ENCODE data around the gene SLC49A3.

DNA sequence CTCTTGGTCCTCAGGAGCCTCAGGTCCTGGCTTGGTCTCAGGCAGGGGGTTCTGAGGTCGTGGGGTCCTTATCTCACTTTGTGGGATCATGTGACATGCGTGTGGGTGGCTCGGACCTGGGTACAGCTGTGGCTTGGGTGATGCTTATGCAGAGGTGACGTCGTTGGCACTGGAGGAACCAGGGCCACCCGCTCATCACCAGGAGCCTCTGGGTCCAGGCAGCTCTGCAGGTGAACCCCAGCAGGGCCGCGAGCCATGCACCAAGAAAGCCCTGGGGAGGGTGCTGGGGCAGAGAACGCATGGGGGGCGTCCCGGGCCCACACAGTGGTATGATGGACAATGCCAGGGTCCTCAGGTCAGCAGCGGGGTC is 23.6 kb downstream of the SLC49A3 start:
- no peak for TF ChIP-seq EZH2 (IDR thresholded peaks at IDR 0.05; ENCODE audit: borderline replicate concordance, low read depth, low read length, poor library complexity, severe bottlenecking)
- TF ChIP-seq, protein P1, sequence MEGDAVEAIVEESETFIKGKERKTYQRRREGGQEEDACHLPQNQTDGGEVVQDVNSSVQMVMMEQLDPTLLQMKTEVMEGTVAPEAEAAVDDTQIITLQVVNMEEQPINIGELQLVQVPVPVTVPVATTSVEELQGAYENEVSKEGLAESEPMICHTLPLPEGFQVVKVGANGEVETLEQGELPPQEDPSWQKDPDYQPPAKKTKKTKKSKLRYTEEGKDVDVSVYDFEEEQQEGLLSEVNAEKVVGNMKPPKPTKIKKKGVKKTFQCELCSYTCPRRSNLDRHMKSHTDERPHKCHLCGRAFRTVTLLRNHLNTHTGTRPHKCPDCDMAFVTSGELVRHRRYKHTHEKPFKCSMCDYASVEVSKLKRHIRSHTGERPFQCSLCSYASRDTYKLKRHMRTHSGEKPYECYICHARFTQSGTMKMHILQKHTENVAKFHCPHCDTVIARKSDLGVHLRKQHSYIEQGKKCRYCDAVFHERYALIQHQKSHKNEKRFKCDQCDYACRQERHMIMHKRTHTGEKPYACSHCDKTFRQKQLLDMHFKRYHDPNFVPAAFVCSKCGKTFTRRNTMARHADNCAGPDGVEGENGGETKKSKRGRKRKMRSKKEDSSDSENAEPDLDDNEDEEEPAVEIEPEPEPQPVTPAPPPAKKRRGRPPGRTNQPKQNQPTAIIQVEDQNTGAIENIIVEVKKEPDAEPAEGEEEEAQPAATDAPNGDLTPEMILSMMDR (conservative IDR thresholded peaks at IDR 0.05; ENCODE audit: low read depth, low read length) = no peak

Measured in A673 (cell line).